WI38 (cell line): Measurements from ENCODE around the gene APOE.
"Not testable (repeated sequence)": the region's sequence is repeated elsewhere in the genome, so short reads cannot be mapped to it uniquely, and the experiment has no call there.

Experiments used
- H3K4me3 ChIP-seq: 2 replicates; pipeline ENCODE4 v1.5.1; 2011; ENCODE audit warnings: low read depth, mild to moderate bottlenecking, control low read depth, low read length
- CTCF ChIP-seq: IDR thresholded peaks from 2 replicates; pipeline ENCODE4 v1.5.1; 2012; ENCODE audit warnings: low read depth, mild to moderate bottlenecking, control low read depth, low read length

The APOE gene

GRCh38 chr19:44904426-44904994, 1.1 kb upstream of the APOE start:
- H3K4me3 ChIP-seq, result no peak overlapping the region
- no peak for TF ChIP-seq CTCF

- H3K4me3 ChIP-seq, result no peak overlapping the region
- TF ChIP-seq CTCF, result no peak
Measured at GRCh38 chr19:44907613-44908012, 2.0 kb downstream of the APOE start.

- H3K4me3 ChIP-seq, result no peak overlapping the region
- TF ChIP-seq CTCF, result no peak
Measured at GRCh38 chr19:44908074-44908835, 2.7 kb downstream of the APOE start.

GRCh38 chr19:44908836-44909261, 3.3 kb downstream of the APOE start:
- H3K4me3 ChIP-seq, result no peak overlapping the region
- TF ChIP-seq CTCF, result no peak

- no peak for TF ChIP-seq CTCF
- no peak overlapping the region for H3K4me3 ChIP-seq
Measured at GRCh38 chr19:44909775-44910174, 4.2 kb downstream of the APOE start.

- H3K4me3 ChIP-seq, result not testable (repeated sequence)
Measured at GRCh38 chr19:44911896-44912295, 6.3 kb downstream of the APOE start.

GRCh38 chr19:44912854-44913253, 7.3 kb downstream of the APOE start:
- H3K4me3 ChIP-seq, result no peak overlapping the region
- TF ChIP-seq CTCF, result no peak

- not testable (repeated sequence) for H3K4me3 ChIP-seq
Measured at GRCh38 chr19:44913512-44914432, 8.2 kb downstream of the APOE start.

- peak within 1 kb of the TSS; percentile 58 for H3K4me3 ChIP-seq
Measured at GRCh38 chr19:44914433-44915206, 9.0 kb downstream of the APOE start, which contains the start of gene APOC1. Gene APOC1 (plus strand): TSS chr19:44914608. CDS start chr19:44914892, 284 bp downstream.
